GM21390 (cell line): ENCODE data around the gene NUP93.
"Not testable (repeated sequence)": the region's sequence is repeated elsewhere in the genome, so short reads cannot be mapped to it uniquely, and the experiment has no call there.

Experiments used
- ATAC-seq: cut with Tn5 transposase; IDR thresholded peaks from one replicate; pipeline ENCODE4 v1.9.1; 2021; ENCODE audit not compliant: unreplicated experiment

NUP93 gene

GRCh38 chr16:56708525-56709442 lies 21.1 kb upstream of the NUP93 start:
- ATAC-seq = no peak

GRCh38 chr16:56709443-56710040 lies 20.4 kb upstream of the NUP93 start:
- ATAC-seq = no peak

- no peak for ATAC-seq
Measured at GRCh38 chr16:56710181-56710737, 19.7 kb upstream of the NUP93 start.

- no peak for ATAC-seq
Measured at GRCh38 chr16:56711862-56712261, 18.1 kb upstream of the NUP93 start.

- ATAC-seq = no peak
Measured at GRCh38 chr16:56713794-56714193, 16.1 kb upstream of the NUP93 start.

- ATAC-seq = no peak
Measured at GRCh38 chr16:56715126-56715525, 14.8 kb upstream of the NUP93 start.

GRCh38 chr16:56716761-56717160 lies 13.2 kb upstream of the NUP93 start:
- ATAC-seq = no peak

- not testable (repeated sequence) for ATAC-seq
Measured at GRCh38 chr16:56717532-56717931, 12.4 kb upstream of the NUP93 start.

- ATAC-seq = no peak
Measured at GRCh38 chr16:56722200-56722842, 7.6 kb upstream of the NUP93 start.

- no peak for ATAC-seq
Measured at GRCh38 chr16:56724191-56724590, 5.7 kb upstream of the NUP93 start.

GRCh38 chr16:56726283-56726682 lies 3.6 kb upstream of the NUP93 start:
- ATAC-seq = no peak

- no peak for ATAC-seq
Measured at GRCh38 chr16:56726926-56727325, 3.0 kb upstream of the NUP93 start.

- ATAC-seq = no peak
Measured at GRCh38 chr16:56728027-56728426, 1.9 kb upstream of the NUP93 start.

GRCh38 chr16:56728980-56729734 lies 772 bp upstream of the NUP93 start:
- ATAC-seq = no peak

- ATAC-seq = no peak
Measured at GRCh38 chr16:56732366-56732765, 2.4 kb downstream of the NUP93 start.

- ATAC-seq = no peak
Measured at GRCh38 chr16:56732832-56733231, 2.9 kb downstream of the NUP93 start.

- no peak for ATAC-seq
Measured at GRCh38 chr16:56734429-56734828, 4.5 kb downstream of the NUP93 start.

GRCh38 chr16:56736476-56736875 lies 6.5 kb downstream of the NUP93 start:
- ATAC-seq = no peak

- no peak for ATAC-seq
Measured at GRCh38 chr16:56737539-56737938, 7.6 kb downstream of the NUP93 start.

GRCh38 chr16:56738221-56738620 lies 8.3 kb downstream of the NUP93 start:
- no peak for ATAC-seq

GRCh38 chr16:56739378-56739777 lies 9.4 kb downstream of the NUP93 start:
- ATAC-seq = not testable (repeated sequence)
